HepG2 (cell line): Measurements from ENCODE around the gene MTX1. TPM values are rescaled to one million over a fixed set of nuclear protein-coding genes. Genes with fewer than 3 reads are reported as not detected.

Source experiments
- EP300 ChIP-seq, 3 experiments: sonication (generic) in 1 of 3; formaldehyde crosslinking in 1 of 3; IDR thresholded peaks; 2 replicates each; pipeline versions ENCODE4 v1.5.1 to v1.6.1; 2011 to 2020; ENCODE audit warnings: low read depth in 2 of 3, low read length in 2 of 3, borderline replicate concordance in 1 of 3, improper control_type of control experiment in 1 of 3, mild to moderate bottlenecking in 1 of 3, missing genetic modification reagents in 1 of 3, moderate library complexity in 1 of 3
- FIP1L1 ChIP-seq: fragments of 200-400 bp; formaldehyde crosslinking; IDR thresholded peaks from 2 replicates; pipeline ENCODE4 v1.6.1; 2018; ENCODE audit warnings: low read depth, mild to moderate bottlenecking, low read length, moderate library complexity, borderline replicate concordance; ENCODE audit not compliant: insufficient read depth
- FOXK1 ChIP-seq: sonication (generic); formaldehyde crosslinking; IDR thresholded peaks from 2 replicates; pipeline ENCODE4 v1.4.0; 2020; ENCODE audit warnings: low read depth, missing genetic modification reagents, borderline replicate concordance
- GFI1 ChIP-seq: sonication (generic); formaldehyde crosslinking; IDR thresholded peaks from 2 replicates; pipeline ENCODE4 v1.5.0; 2020; ENCODE audit warnings: missing genetic modification reagents, mild to moderate bottlenecking, borderline replicate concordance
- HHEX ChIP-seq: IDR thresholded peaks from 2 replicates; pipeline ENCODE4 v1.6.1; 2016; ENCODE audit warnings: control low read depth
- HMGA1 ChIP-seq: sonication (generic); formaldehyde crosslinking; conservative IDR thresholded peaks from 2 replicates; pipeline ENCODE4 v1.4.0; 2020; ENCODE audit warnings: missing genetic modification reagents
- HNRNPUL1 ChIP-seq: fragments of 200-400 bp; formaldehyde crosslinking; IDR thresholded peaks from 2 replicates; pipeline ENCODE4 v1.6.1; 2017; ENCODE audit warnings: low read depth, mild to moderate bottlenecking, low read length, moderate library complexity
- MIER3 ChIP-seq: IDR thresholded peaks from 2 replicates; pipeline ENCODE4 v1.6.1; 2016; ENCODE audit warnings: missing compliant biosample characterization, borderline replicate concordance
- NFAT5 ChIP-seq: sonication (generic); formaldehyde crosslinking; IDR thresholded peaks from 2 replicates; pipeline ENCODE4 v1.4.0; 2020; ENCODE audit warnings: missing genetic modification reagents
- PHB2 ChIP-seq: fragments of 450-650 bp; IDR thresholded peaks from 2 replicates; pipeline ENCODE4 v1.6.1; 2018; ENCODE audit not compliant: partially characterized antibody
- PHF21A ChIP-seq: sonication (generic); formaldehyde crosslinking; IDR thresholded peaks from 2 replicates; pipeline ENCODE4 v1.5.0; 2020; ENCODE audit warnings: mild to moderate bottlenecking, missing genetic modification reagents
- POGZ ChIP-seq: sonication (generic); formaldehyde crosslinking; IDR thresholded peaks from 2 replicates; pipeline ENCODE4 v1.4.0; 2020; ENCODE audit warnings: mild to moderate bottlenecking, missing genetic modification reagents
- POLR2AphosphoS2 ChIP-seq: IDR thresholded peaks from 2 replicates; pipeline ENCODE4 v1.6.1; 2011; ENCODE audit warnings: low read depth, low read length, improper control_type of control experiment
- PRMT3 ChIP-seq: sonication (generic); formaldehyde crosslinking; IDR thresholded peaks from 2 replicates; pipeline ENCODE4 v1.8.1; 2022; ENCODE audit warnings: low read depth, mild to moderate bottlenecking, moderate library complexity, missing genetic modification reagents, borderline replicate concordance
- SCMH1 ChIP-seq: sonication (generic); formaldehyde crosslinking; IDR thresholded peaks from 2 replicates; pipeline ENCODE4 v1.9.0; 2021; ENCODE audit warnings: missing genetic modification reagents, mild to moderate bottlenecking, borderline replicate concordance
- SSRP1 ChIP-seq: IDR thresholded peaks from 2 replicates; pipeline ENCODE4 v1.6.1; 2016; ENCODE audit warnings: control low read depth
- ZBTB3 ChIP-seq: sonication (generic); formaldehyde crosslinking; IDR thresholded peaks from 2 replicates; pipeline ENCODE4 v1.4.0; 2020; ENCODE audit warnings: low read depth, mild to moderate bottlenecking, moderate library complexity, missing genetic modification reagents, borderline replicate concordance
- ZNF557 ChIP-seq: sonication (generic); formaldehyde crosslinking; IDR thresholded peaks from 2 replicates; pipeline ENCODE4 v1.4.0; 2020; ENCODE audit warnings: missing genetic modification reagents
- ZNF598 ChIP-seq: sonication (generic); formaldehyde crosslinking; IDR thresholded peaks from 2 replicates; pipeline ENCODE4 v1.5.1; 2020; ENCODE audit warnings: mild to moderate bottlenecking, missing genetic modification reagents, borderline replicate concordance
- ZNF629 ChIP-seq: sonication (generic); formaldehyde crosslinking; conservative IDR thresholded peaks from 2 replicates; pipeline ENCODE4 v1.5.0; 2020; ENCODE audit warnings: missing genetic modification reagents
- ZNF710 ChIP-seq: sonication (generic); formaldehyde crosslinking; IDR thresholded peaks from 2 replicates; pipeline ENCODE4 v1.5.0; 2020; ENCODE audit warnings: mild to moderate bottlenecking, missing genetic modification reagents, borderline replicate concordance
- ZNF781 ChIP-seq: sonication (generic); formaldehyde crosslinking; IDR thresholded peaks from 2 replicates; pipeline ENCODE4 v1.5.1; 2020; ENCODE audit warnings: borderline replicate concordance, mild to moderate bottlenecking, missing genetic modification reagents; ENCODE audit errors: not compliant biosample characterization
- ZNF792 ChIP-seq: IDR thresholded peaks from 2 replicates; pipeline ENCODE4 v1.6.1; 2016
- polyA plus RNA-seq, 8 experiments: library from polyadenylated mRNA; depleted of rRNA in 3 of 8; stranded (reverse) in 7 of 8; unstranded in 1 of 8; fragments of >200 nt; fragmentation: Illumina TruSeq in 4 of 8; extraction: Trizol in 4 of 8; gene quantifications; 2 replicates each; pipeline versions ENCODE4 v1.2.1 to v1.2.3, GENCODE V29; 2011 to 2016; ENCODE audit warnings: low read depth in 4 of 8, missing spikeins in 1 of 8, mixed read lengths in 1 of 8; ENCODE audit not compliant: insufficient read depth in 1 of 8
- total RNA-seq, 5 experiments: library from RNA; depleted of rRNA; stranded (reverse); fragments of >200 nt; fragmentation: Illumina TruSeq; extraction: Trizol; gene quantifications; 2 replicates each; pipeline ENCODE4 v1.2.3, GENCODE V29; 2016; ENCODE audit warnings: low read depth in 1 of 5

MTX1 gene
- total and polyA plus RNA-seq, 2 of the 13 experiments (the other 11 are each of a cell fraction or from before 2014, with no cell fraction given) = 64.5 to 72.6 TPM

- TF ChIP-seq NFAT5 (CRISPR knock-in tag) = no peak
- TF ChIP-seq MIER3 (CRISPR knock-in tag) = no peak
- no peak for TF ChIP-seq ZNF710 (CRISPR knock-in tag)
- TF ChIP-seq ZNF598 (CRISPR knock-in tag) = no peak
- no peak for TF ChIP-seq HHEX (CRISPR knock-in tag)
- TF ChIP-seq HNRNPUL1 = no peak
- no peak for TF ChIP-seq GFI1 (CRISPR knock-in tag)
- no peak for TF ChIP-seq HMGA1 (CRISPR knock-in tag)
- TF ChIP-seq ZNF781 = no peak
- TF ChIP-seq PHB2 = no peak
- no peak for TF ChIP-seq ZNF629
- no peak for TF ChIP-seq SCMH1 (CRISPR knock-in tag)
- no peak for TF ChIP-seq POLR2AphosphoS2
- TF ChIP-seq SSRP1 (CRISPR knock-in tag) = no peak
- TF ChIP-seq ZNF557 (CRISPR knock-in tag) = no peak
- TF ChIP-seq PRMT3 (CRISPR knock-in tag) = no peak
- no peak for TF ChIP-seq POGZ
- no peak for TF ChIP-seq FIP1L1
- no peak for TF ChIP-seq PHF21A (CRISPR knock-in tag)
- no peak for TF ChIP-seq EP300 (IDR thresholded peaks at IDR 0.05; ENCODE audit: low read depth in 2 of 2, low read length in 2 of 2)
- no peak for TF ChIP-seq EP300 (CRISPR knock-in tag; IDR thresholded peaks at IDR 0.05; ENCODE audit: borderline replicate concordance)
- TF ChIP-seq FOXK1 (CRISPR knock-in tag) = no peak
- no peak for TF ChIP-seq ZBTB3 (CRISPR knock-in tag)
- TF ChIP-seq ZNF792 (CRISPR knock-in tag) = no peak
Observed at GRCh38 chr1:155167166-155168104, 41.1 kb upstream of the MTX1 start (continued).
